SK-N-MC (cell line): ENCODE measurements around the gene CEACAM5.

Source experiments
- EZH2 ChIP-seq: fragments of 200-600 bp; sonication (generic); IDR thresholded peaks from one replicate; pipeline ENCODE4 v1.6.1; 2017; ENCODE audit warnings: antibody characterized with exemption
- POLR2AphosphoS5 ChIP-seq: IDR thresholded peaks from 2 replicates; pipeline ENCODE4 v1.6.1; 2012; ENCODE audit warnings: mild to moderate bottlenecking, low read depth, low read length, borderline replicate concordance

DNA sequence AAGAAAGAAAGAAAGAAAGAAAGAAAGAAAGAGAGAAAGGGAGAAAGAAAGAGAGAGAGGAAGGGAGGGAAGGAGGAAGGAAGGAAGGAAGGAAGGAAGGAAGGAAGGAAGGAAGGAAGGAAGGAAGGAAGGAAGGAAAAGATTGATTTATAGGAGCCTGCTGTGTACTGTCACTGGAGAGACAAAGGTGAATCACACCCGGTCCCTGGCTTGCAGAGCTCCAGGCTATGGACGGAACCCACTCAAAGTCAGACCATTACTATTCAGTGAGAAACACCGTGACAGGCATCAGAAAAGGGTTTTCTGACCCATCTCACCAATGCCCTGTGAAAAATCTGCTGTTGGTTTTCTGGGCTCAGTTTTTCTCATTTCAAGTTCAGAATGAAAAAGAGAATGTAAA, 39.6 kb downstream of the CEACAM5 start:
- TF ChIP-seq EZH2 = no peak
- TF ChIP-seq POLR2AphosphoS5 = peak; percentile 56; the same call in 1 of the 2 replicates
